Activated naive CD4-positive, alpha-beta T cell treated with anti-CD3 and anti-CD28 coated beads, Interleukin-2, amount 10 ng/mL, durations not matched to agents 7 days and 5 days (primary cell): Measurements from ENCODE around the gene SHISAL1.
"Not testable (repeated sequence)": the region's sequence is repeated elsewhere in the genome, so short reads cannot be mapped to it uniquely, and the experiment has no call there.

Experiments
- CTCF ChIA-PET: fragments of 350-600 bp; sonication (Branson Sonifier 250); formaldehyde crosslinking; loops from one replicate; lab custom pipeline; 2021; ENCODE audit warnings: antibody characterized with exemption; lab: Charles Lee
- DNase-seq: peaks from one replicate; pipeline ENCODE4 v3.0.0-alpha.2; 2020
- H3K27ac Mint-ChIP-seq: one replicate; pipeline ENCODE4 v1.8.0; 2021; ENCODE audit warnings: mild to moderate bottlenecking, moderate library complexity, mixed read lengths
- H3K27me3 Mint-ChIP-seq: one replicate; pipeline ENCODE4 v1.8.0; 2021; ENCODE audit warnings: mild to moderate bottlenecking, mixed read lengths
- H3K36me3 Mint-ChIP-seq: one replicate; pipeline ENCODE4 v1.8.0; 2021; ENCODE audit warnings: mixed read lengths
- H3K4me1 Mint-ChIP-seq: one replicate; pipeline ENCODE4 v1.8.0; 2021; ENCODE audit warnings: mixed read lengths
- H3K4me3 Mint-ChIP-seq: one replicate; pipeline ENCODE4 v1.8.0; 2021; ENCODE audit warnings: mild to moderate bottlenecking, moderate library complexity, mixed read lengths
- H3K9me3 Mint-ChIP-seq: one replicate; pipeline ENCODE4 v1.8.0; 2021; ENCODE audit warnings: mixed read lengths

SHISAL1 gene

GRCh38 chr22:44246615-44247326 is 66.0 kb downstream of the SHISAL1 start:
- CTCF ChIA-PET, result no interaction called here
- peaks cover 11% of the 10 kb centered on the region for H3K9me3 Mint-ChIP-seq
- H3K36me3 Mint-ChIP-seq, result no peaks in the 10 kb centered on the region
- H3K27me3 Mint-ChIP-seq, result peaks cover 25% of the 10 kb centered on the region
- H3K27ac Mint-ChIP-seq, result no peak overlapping the region
- H3K4me1 Mint-ChIP-seq, result no peaks in the 10 kb centered on the region
- no peak for DNase-seq
- H3K4me3 Mint-ChIP-seq, result no peak overlapping the region

GRCh38 chr22:44245867-44246266 is 66.9 kb downstream of the SHISAL1 start:
- Mint-ChIP-seq H3K27me3 (peaks cover 29% of the 10 kb centered on the region), H3K36me3 (no peaks in the 10 kb centered on the region), H3K27ac (no peak overlapping the region), H3K4me3 (no peak overlapping the region), H3K4me1 (no peaks in the 10 kb centered on the region), H3K9me3 (peaks cover 10% of the 10 kb centered on the region)
- CTCF ChIA-PET, result no interaction called here
- DNase-seq, result no peak

- peaks cover 9% of the 10 kb centered on the region for H3K9me3 Mint-ChIP-seq
- DNase-seq, result no peak
- H3K4me3 Mint-ChIP-seq, result no peak overlapping the region
- CTCF ChIA-PET, result no interaction called here
- H3K27ac Mint-ChIP-seq, result no peak overlapping the region
- H3K36me3 Mint-ChIP-seq, result no peaks in the 10 kb centered on the region
- H3K4me1 Mint-ChIP-seq, result no peaks in the 10 kb centered on the region
- peaks cover 34% of the 10 kb centered on the region for H3K27me3 Mint-ChIP-seq
These were observed 67.3 kb downstream of the SHISAL1 start for GRCh38 chr22:44245438-44245837.

- no peaks in the 10 kb centered on the region for H3K4me1 Mint-ChIP-seq
- H3K4me3 Mint-ChIP-seq, result no peak overlapping the region
- no peaks in the 10 kb centered on the region for H3K36me3 Mint-ChIP-seq
- H3K9me3 Mint-ChIP-seq, result no peaks in the 10 kb centered on the region
- no peak for DNase-seq
- peaks cover 34% of the 10 kb centered on the region for H3K27me3 Mint-ChIP-seq
- no peak overlapping the region for H3K27ac Mint-ChIP-seq
- CTCF ChIA-PET, result interaction anchor here (0.6 to 1.6 kb wide), 2 partner anchors 188 to 251 kb away, joined by 3 read pairs; no protein-coding TSS in a partner anchor
These were observed 68.4 kb downstream of the SHISAL1 start for GRCh38 chr22:44244265-44244822.

GRCh38 chr22:44243761-44244160 is 69.0 kb downstream of the SHISAL1 start:
- Mint-ChIP-seq H3K4me3 (no peak overlapping the region), H3K27ac (no peak overlapping the region), H3K4me1 (no peaks in the 10 kb centered on the region), H3K36me3 (no peaks in the 10 kb centered on the region), H3K27me3 (peaks cover 34% of the 10 kb centered on the region), H3K9me3 (no peaks in the 10 kb centered on the region)
- DNase-seq, result no peak
- CTCF ChIA-PET, result interaction anchor here (1.6 kb wide), 1 partner anchor 251 kb away, joined by 3 read pairs; no protein-coding TSS in a partner anchor

GRCh38 chr22:44242946-44243724 is 69.6 kb downstream of the SHISAL1 start:
- no peak for DNase-seq
- H3K36me3 Mint-ChIP-seq, result no peaks in the 10 kb centered on the region
- H3K9me3 Mint-ChIP-seq, result no peaks in the 10 kb centered on the region

GRCh38 chr22:44241121-44241520 is 71.6 kb downstream of the SHISAL1 start:
- CTCF ChIA-PET, H3K9me3 Mint-ChIP-seq, H3K4me3 Mint-ChIP-seq, DNase-seq, H3K4me1 Mint-ChIP-seq, H3K27ac Mint-ChIP-seq, H3K36me3 Mint-ChIP-seq: not testable (repeated sequence)
- peaks cover 21% of the 10 kb centered on the region for H3K27me3 Mint-ChIP-seq

More at GRCh38 chr22:44242946-44243724, 69.6 kb downstream of the SHISAL1 start:
- Mint-ChIP-seq H3K27me3 (peaks cover 31% of the 10 kb centered on the region), H3K27ac (no peak overlapping the region), H3K4me3 (no peak overlapping the region), H3K4me1 (no peaks in the 10 kb centered on the region)
- CTCF ChIA-PET, result interaction anchor here (1.6 kb wide), 1 partner anchor 250 kb away, joined by 3 read pairs; no protein-coding TSS in a partner anchor

GRCh38 chr22:44237290-44237689 is 75.5 kb downstream of the SHISAL1 start:
- no peaks in the 10 kb centered on the region for H3K9me3 Mint-ChIP-seq
- no peak for DNase-seq
- H3K4me1 Mint-ChIP-seq, result no peaks in the 10 kb centered on the region
- H3K27me3 Mint-ChIP-seq, result peaks cover 14% of the 10 kb centered on the region
- CTCF ChIA-PET, result no interaction called here
- H3K36me3 Mint-ChIP-seq, result no peaks in the 10 kb centered on the region
- H3K4me3 Mint-ChIP-seq, result no peak overlapping the region
- no peak overlapping the region for H3K27ac Mint-ChIP-seq

GRCh38 chr22:44234372-44234771 is 78.4 kb downstream of the SHISAL1 start:
- H3K27me3 Mint-ChIP-seq, result peaks cover 12% of the 10 kb centered on the region
- CTCF ChIA-PET, H3K4me3 Mint-ChIP-seq, H3K27ac Mint-ChIP-seq, H3K4me1 Mint-ChIP-seq, DNase-seq, H3K36me3 Mint-ChIP-seq, H3K9me3 Mint-ChIP-seq: not testable (repeated sequence)

GRCh38 chr22:44231233-44231632 is 81.5 kb downstream of the SHISAL1 start:
- Mint-ChIP-seq H3K27ac (no peak overlapping the region), H3K4me1 (no peaks in the 10 kb centered on the region), H3K4me3 (no peak overlapping the region), H3K36me3 (no peaks in the 10 kb centered on the region), H3K9me3 (peaks cover 7% of the 10 kb centered on the region), H3K27me3 (peaks cover 12% of the 10 kb centered on the region)
- no peak for DNase-seq
- CTCF ChIA-PET, result no interaction called here

- CTCF ChIA-PET, result no interaction called here
- Mint-ChIP-seq H3K4me1 (no peaks in the 10 kb centered on the region), H3K27me3 (peaks cover 25% of the 10 kb centered on the region), H3K36me3 (no peaks in the 10 kb centered on the region), H3K4me3 (no peak overlapping the region), H3K9me3 (peaks cover 7% of the 10 kb centered on the region), H3K27ac (no peak overlapping the region)
- no peak for DNase-seq
These were observed 82.9 kb downstream of the SHISAL1 start for GRCh38 chr22:44229809-44230208.

- no peaks in the 10 kb centered on the region for H3K4me1 Mint-ChIP-seq
- peaks cover 7% of the 10 kb centered on the region for H3K9me3 Mint-ChIP-seq
- H3K27ac Mint-ChIP-seq, result no peak overlapping the region
- DNase-seq, result no peak
- H3K27me3 Mint-ChIP-seq, result peaks cover 28% of the 10 kb centered on the region
- CTCF ChIA-PET, result no interaction called here
- H3K36me3 Mint-ChIP-seq, result no peaks in the 10 kb centered on the region
- no peak overlapping the region for H3K4me3 Mint-ChIP-seq
These were observed 83.4 kb downstream of the SHISAL1 start for GRCh38 chr22:44229331-44229730.

- Mint-ChIP-seq H3K9me3 (peaks cover 7% of the 10 kb centered on the region), H3K36me3 (no peaks in the 10 kb centered on the region), H3K4me3 (no peak overlapping the region), H3K4me1 (no peaks in the 10 kb centered on the region), H3K27me3 (peaks cover 28% of the 10 kb centered on the region), H3K27ac (no peak overlapping the region)
- CTCF ChIA-PET, result no interaction called here
- no peak for DNase-seq
These were observed 86.9 kb downstream of the SHISAL1 start for GRCh38 chr22:44225812-44226211.

GRCh38 chr22:44225091-44225689 is 87.6 kb downstream of the SHISAL1 start:
- Mint-ChIP-seq H3K9me3 (peaks cover 7% of the 10 kb centered on the region), H3K4me1 (no peaks in the 10 kb centered on the region), H3K4me3 (no peak overlapping the region), H3K36me3 (no peaks in the 10 kb centered on the region), H3K27ac (no peak overlapping the region), H3K27me3 (peaks cover 28% of the 10 kb centered on the region)
- CTCF ChIA-PET, result no interaction called here
- DNase-seq, result no peak
